SK-N-SH (cell line): ENCODE results near the gene ACYP2.

Experiments
- CTCF ChIP-seq: fragments of 200-600 bp; sonication (generic); IDR thresholded peaks from 2 replicates; pipeline ENCODE4 v1.6.1; 2017; ENCODE audit warnings: antibody characterized with exemption, mild to moderate bottlenecking, moderate library complexity
- EP300 ChIP-seq, 2 experiments: IDR thresholded peaks; 2 replicates each; pipeline versions ENCODE4 v1.4.0 to v1.6.1; 2012; ENCODE audit warnings: borderline replicate concordance in 1 of 2, low read depth in 1 of 2, low read length in 1 of 2
- EZH2phosphoT487 ChIP-seq: fragments of 200-600 bp; sonication (generic); IDR thresholded peaks from 2 replicates; pipeline ENCODE4 v1.6.1; 2017; ENCODE audit warnings: low read depth, mixed run types, mild to moderate bottlenecking, antibody characterized with exemption, moderate library complexity, borderline replicate concordance
- POLR2AphosphoS5 ChIP-seq: IDR thresholded peaks from 2 replicates; pipeline ENCODE4 v1.6.1; 2012; ENCODE audit warnings: low read depth, low read length
- REST ChIP-seq: IDR thresholded peaks from 2 replicates; pipeline ENCODE4 v1.6.1; 2012; ENCODE audit warnings: mild to moderate bottlenecking, low read depth, low read length, moderate library complexity
- RFX5 ChIP-seq: IDR thresholded peaks from 2 replicates; pipeline ENCODE4 v1.6.1; 2012; ENCODE audit warnings: mild to moderate bottlenecking, improper control_type of control experiment, low read length
- USF1 ChIP-seq: IDR thresholded peaks from 2 replicates; pipeline ENCODE4 v1.4.0; 2012; ENCODE audit warnings: low read depth, borderline replicate concordance

GRCh38 chr2:54204476-54204875 lies 89.1 kb downstream of the ACYP2 start:
- TF ChIP-seq POLR2AphosphoS5 (no peak), CTCF (no peak), RFX5 (no peak), EZH2phosphoT487 (no peak), USF1 (no peak), EP300 (IDR thresholded peaks at IDR 0.05; ENCODE audit: borderline replicate concordance in 1 of 2, low read depth in 1 of 2, low read length in 1 of 2) (no peak), REST (no peak)
